K562 (cell line): ENCODE measurements around the gene FAM117B. TPM values are rescaled to one million over a fixed set of nuclear protein-coding genes. Genes with fewer than 3 reads are reported as not detected.
"Not testable (repeated sequence)": the region's sequence is repeated elsewhere in the genome, so short reads cannot be mapped to it uniquely, and the experiment has no call there.

ENCODE experiments used
- ATAC-seq: fragments of 200-7000 bp; cut with Tn5 transposase; 3 replicates; pipeline ENCODE4 v1.9.1; 2020; ENCODE audit warnings: moderate library complexity
- BruUV-seq: library from RNA; stranded (reverse); fragments of 400-500 nt; replicated peaks from 2 replicates; lab custom pipeline; 2021; lab: Mats Ljungman, UMichigan
- CTCF ChIA-PET: fragments of 300-600 bp; formaldehyde crosslinking; extraction: SDS; loops from one replicate; lab custom pipeline; 2021; ENCODE audit warnings: low intra/inter-chr PET ratio; lab: Yijun Ruan, JAX
- POLR2A ChIA-PET: fragments of 300-600, 350-650 bp; sonication (Branson Sonifier 250); formaldehyde crosslinking; extraction: SDS; loops from one replicate; lab custom pipeline; 2021; ENCODE audit warnings: antibody characterized with exemption, inconsistent platforms; lab: Yijun Ruan, JAX
- DNase-seq, 4 experiments: peaks; one replicate each; pipeline versions ENCODE4 v3.0.0 to v3.0.0-alpha.2; 2011 to 2018; ENCODE audit warnings: low spot score in 3 of 4, mixed read lengths in 3 of 4; ENCODE audit errors: extremely low read depth in 1 of 4
- FAIRE-seq: peaks from 2 replicates; lab custom pipeline; 2011; peaks lifted over from hg19 to GRCh38; lab: Jason Lieb, UNC
- H2AFZ ChIP-seq: 2 replicates; pipeline ENCODE4 v1.6.0; 2011; ENCODE audit warnings: low read depth, low read length, control low read depth, inconsistent platforms
- H3K27ac ChIP-seq: fragments of 200-600 bp; 3 replicates; pipeline ENCODE4 v1.8.0; 2011; ENCODE audit warnings: low read depth, mild to moderate bottlenecking, control low read depth, inconsistent platforms, low read length, moderate library complexity, mixed read lengths; ENCODE audit errors: extremely low read depth
- H3K27me3 ChIP-seq, 2 experiments: fragments of 300-600 bp in 1 of 2; 2 replicates in 1 of 2; 3 replicates in 1 of 2; pipeline versions ENCODE4 v1.6.0 to v1.8.0; 2011; ENCODE audit warnings: inconsistent platforms in 2 of 2, low read length in 2 of 2, mild to moderate bottlenecking in 1 of 2, mixed read lengths in 1 of 2, moderate library complexity in 1 of 2; ENCODE audit not compliant: control insufficient read depth in 2 of 2, insufficient read depth in 2 of 2
- H3K36me3 ChIP-seq: fragments of 300-600 bp; 3 replicates; pipeline ENCODE4 v1.8.0; 2011; ENCODE audit warnings: mild to moderate bottlenecking, low read length, inconsistent platforms; ENCODE audit not compliant: control insufficient read depth, insufficient read depth
- H3K4me1 ChIP-seq, 2 experiments: fragments of 200-600 bp in 1 of 2; replicated peaks in 1 of 2; 2 replicates in 1 of 2; 3 replicates in 1 of 2; pipeline versions ENCODE4 v1.5.1 to v1.8.0; 2011; ENCODE audit warnings: inconsistent platforms in 2 of 2, low read length in 2 of 2, mild to moderate bottlenecking in 1 of 2, mixed read lengths in 1 of 2, moderate library complexity in 1 of 2; ENCODE audit not compliant: control insufficient read depth in 2 of 2, insufficient read depth in 2 of 2
- H3K4me2 ChIP-seq: 2 replicates; pipeline ENCODE4 v1.6.1; 2011; ENCODE audit warnings: low read length, control low read depth, inconsistent platforms, mixed read lengths; ENCODE audit not compliant: insufficient read depth
- H3K4me3 ChIP-seq: fragments of 200-600 bp; sonication (generic), shearing (Covaris generic); 2 replicates; pipeline ENCODE4 v1.5.1; 2016; ENCODE audit warnings: control low read depth, inconsistent platforms
- H3K79me2 ChIP-seq: fragments of 200-600 bp; 3 replicates; pipeline ENCODE4 v1.8.0; 2011; ENCODE audit warnings: low read length, inconsistent platforms; ENCODE audit not compliant: control insufficient read depth, insufficient read depth
- H3K9ac ChIP-seq, 2 experiments: 2 replicates each; pipeline versions ENCODE4 v1.6.0 to v1.6.1; 2011; ENCODE audit warnings: low read depth in 2 of 2, low read length in 2 of 2, control low read depth in 1 of 2, inconsistent platforms in 1 of 2, mild to moderate bottlenecking in 1 of 2, mixed read lengths in 1 of 2; ENCODE audit not compliant: insufficient read depth in 1 of 2
- H3K9me1 ChIP-seq: one replicate; pipeline ENCODE4 v1.6.0; 2011; ENCODE audit warnings: inconsistent platforms, mild to moderate bottlenecking, low read length, moderate library complexity; ENCODE audit not compliant: control insufficient read depth, insufficient read depth
- H3K9me3 ChIP-seq: replicated peaks from 2 replicates; pipeline ENCODE4 v1.5.1; 2011; ENCODE audit warnings: low read depth, low read length, inconsistent platforms; ENCODE audit not compliant: control insufficient read depth, insufficient read depth
- H4K20me1 ChIP-seq: replicated peaks from 2 replicates; pipeline ENCODE4 v1.6.1; 2011; ENCODE audit warnings: low read length, inconsistent platforms, mixed read lengths; ENCODE audit not compliant: control insufficient read depth, insufficient read depth
- C11orf30 ChIP-seq: fragments of 450-650 bp; IDR thresholded peaks from 2 replicates; pipeline ENCODE4 v1.6.1; 2016; ENCODE audit warnings: low read depth, mild to moderate bottlenecking
- FUS ChIP-seq: fragments of 200-400 bp; formaldehyde crosslinking; optimal IDR thresholded peaks from 2 replicates; pipeline ENCODE3; 2017; ENCODE audit warnings: low read depth, low read length
- MAFF ChIP-seq: IDR thresholded peaks from 2 replicates; pipeline ENCODE4 v1.6.1; 2012; ENCODE audit warnings: low read length, improper control_type of control experiment
- MAFG ChIP-seq: fragments of 450-650 bp; conservative IDR thresholded peaks from 2 replicates; pipeline ENCODE4 v1.6.1; 2016; ENCODE audit warnings: missing genetic modification characterization, missing compliant biosample characterization
- MAFK ChIP-seq: IDR thresholded peaks from 2 replicates; pipeline ENCODE4 v1.6.1; 2011; ENCODE audit warnings: low read length, improper control_type of control experiment
- YBX1 ChIP-seq: fragments of 450-650 bp; IDR thresholded peaks from 2 replicates; pipeline ENCODE4 v1.7.1; 2016; ENCODE audit warnings: mild to moderate bottlenecking
- ZNF316 ChIP-seq: fragments of 450-650 bp; IDR thresholded peaks from 2 replicates; pipeline ENCODE4 v1.6.1; 2016
- WGBS: fragments of 100-300 bp; shearing (Covaris generic); methylation state at CpG from one replicate; pipeline ENCODE4 v1.1.6; 2016; ENCODE audit warnings: low coverage, mixed read lengths; ENCODE audit not compliant: insufficient coverage; ENCODE audit errors: missing lambda C conversion rate; 5-methylcytosine and 5-hydroxymethylcytosine counted together
- in situ Hi-C: fragments of 300-500 bp; cut with MboI; formaldehyde crosslinking; loops from 4 replicates; pipeline ENCODE4 v1.15.0; 2018; ENCODE audit warnings: inconsistent platforms, mixed read lengths
- intact Hi-C: fragments of 100-400 bp; cut with micrococcal nuclease; formaldehyde crosslinking; loops from 2 replicates; pipeline ENCODE4 v1.14.2; 2022
- polyA plus RNA-seq, 8 experiments: library from polyadenylated mRNA; depleted of rRNA in 4 of 8; stranded (reverse) in 5 of 8; unstranded in 3 of 8; fragments of >200 nt; fragmentation: Nextera tagmentation in 2 of 8; fragmentation: Illumina TruSeq in 1 of 8; extraction: Ambion mirVana in 2 of 8; extraction: Trizol in 1 of 8; gene quantifications; 2 replicates each; pipeline versions ENCODE4 v1.2.1 to v1.2.3, GENCODE V29; 2011 to 2014; ENCODE audit warnings: inconsistent platforms in 1 of 8, missing spikeins in 1 of 8
- total RNA-seq, 7 experiments: library from RNA; depleted of rRNA in 6 of 7; stranded (reverse); fragments of >200 nt in 6 of 7; fragmentation: Illumina TruSeq in 2 of 7; extraction: Trizol in 2 of 7; gene quantifications; 2 replicates each; pipeline versions ENCODE4 v1.2.1 to v1.2.3, GENCODE V29; 2011 to 2021; ENCODE audit warnings: low replicate concordance in 1 of 7

The FAM117B gene
- total and polyA plus RNA-seq, 9 of the 15 experiments (the other 6 are each of a cell fraction or from before 2014, with no cell fraction given) = 1.6 to 5.2 (median 2.6) TPM

GRCh38 chr2:202705446-202706020, 70.8 kb downstream of the FAM117B start:
- in situ Hi-C loops = no loop called here
- intact Hi-C loops = no loop called here
- Histone ChIP-seq H3K27me3 (no peaks in the 10 kb centered on the region), H3K4me3 (no peak overlapping the region), H3K4me2 (no peak overlapping the region), H3K4me1 (no peaks in the 10 kb centered on the region; a peak in 1 of 5 replicates), H4K20me1 (no peaks in the 10 kb centered on the region), H3K27ac (no peak overlapping the region), H3K36me3 (no peaks in the 10 kb centered on the region), H3K79me2 (no peaks in the 10 kb centered on the region; the same call in 2 of the 3 replicates), H3K9me3 (no peaks in the 10 kb centered on the region), H3K9me1 (no peaks in the 10 kb centered on the region), H2AFZ (no peak overlapping the region), H3K9ac (no peak overlapping the region)
- CTCF ChIA-PET = no interaction called here
- WGBS = 5% methylated on average over 4 of the region's 4 CpGs
- no TSS peak for BruUV-seq
- TF ChIP-seq ZNF316 (peak; percentile 85), MAFF (peak; percentile 38; the same call in 1 of the 2 replicates), C11orf30 (peak; percentile 72), MAFK (0 out of 2 replicates have a peak, but pooled peaks have one; percentile 17), YBX1 (no peak), MAFG (tag) (peak; percentile 30; the same call in 1 of the 2 replicates), FUS (no peak)
- no peak for FAIRE-seq
- no peak for DNase-seq
- POLR2A ChIA-PET = interaction anchor here (0.6 kb wide), 1 partner anchor 33 kb away, joined by 4 read pairs; no protein-coding TSS in a partner anchor
- ATAC-seq = no peak

GRCh38 chr2:202714971-202715935, 80.5 kb downstream of the FAM117B start:
- 100% methylated on average over 2 of the region's 64 CpGs for whole genome bisulfite sequencing
- intact Hi-C loops, H3K4me2 ChIP-seq, H3K27me3 ChIP-seq, ATAC-seq, H3K9me3 ChIP-seq, BruUV-seq, POLR2A ChIA-PET, H3K9me1 ChIP-seq, FAIRE-seq, H3K27ac ChIP-seq, H4K20me1 ChIP-seq, DNase-seq, in situ Hi-C loops, H2AFZ ChIP-seq, CTCF ChIA-PET, H3K79me2 ChIP-seq, H3K36me3 ChIP-seq, H3K4me1 ChIP-seq, H3K9ac ChIP-seq, H3K4me3 ChIP-seq: not testable (repeated sequence)
